GM19099 (cell line): Measurements from ENCODE around the gene NLRX1.

Source experiments
- POLR2A ChIP-seq: IDR thresholded peaks from 3 replicates; pipeline ENCODE4 v1.6.1; 2011; ENCODE audit warnings: low read depth; ENCODE audit not compliant: insufficient read length; ENCODE audit errors: extremely low read depth

NLRX1 gene

DNA sequence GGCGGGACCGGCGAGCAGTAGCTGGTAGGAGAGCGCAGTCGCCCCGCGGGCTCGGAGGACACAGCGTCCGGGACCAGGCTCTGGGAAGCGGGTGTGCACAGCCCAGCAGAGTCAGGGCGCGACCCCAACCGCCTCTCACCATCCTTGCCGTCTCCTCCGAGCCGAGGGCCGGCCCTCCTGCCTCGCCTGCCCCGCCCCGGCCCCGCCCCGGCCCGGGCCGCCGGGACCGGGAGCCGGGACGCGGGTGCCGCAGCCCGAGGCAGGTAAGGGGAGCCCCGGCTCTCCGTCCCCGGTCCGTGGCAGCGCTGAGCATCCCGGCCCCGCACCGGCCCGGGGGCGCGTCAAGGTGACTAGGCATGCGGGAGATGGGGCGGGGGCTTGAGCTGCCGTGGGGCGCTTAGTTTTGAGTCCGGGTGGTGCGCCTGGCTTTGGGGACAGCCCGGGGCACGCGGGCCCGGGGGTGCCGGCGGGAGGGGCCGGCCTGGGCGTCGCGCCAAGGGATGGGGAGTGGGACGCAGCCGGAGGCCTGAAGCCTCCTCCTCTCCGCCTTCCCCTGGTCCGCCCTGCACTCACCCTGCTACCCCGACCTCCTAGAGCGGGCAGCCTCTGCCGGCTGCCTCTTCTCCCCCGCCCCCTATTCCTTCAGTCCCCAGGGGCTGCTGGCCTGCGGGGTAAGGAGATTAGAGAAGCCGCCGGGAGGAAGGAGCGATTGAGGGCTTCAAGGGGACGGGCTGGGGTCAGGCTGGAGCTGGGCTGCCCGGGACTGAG lies 19.3 kb upstream of the NLRX1 start, which contains the start of gene ABCG4:
Gene ABCG4 (plus strand): TSS at position 35 of the 768 bp plus-strand sequence. CDS start 914 bp downstream, outside the sequence.
- TF ChIP-seq POLR2A = no peak

DNA sequence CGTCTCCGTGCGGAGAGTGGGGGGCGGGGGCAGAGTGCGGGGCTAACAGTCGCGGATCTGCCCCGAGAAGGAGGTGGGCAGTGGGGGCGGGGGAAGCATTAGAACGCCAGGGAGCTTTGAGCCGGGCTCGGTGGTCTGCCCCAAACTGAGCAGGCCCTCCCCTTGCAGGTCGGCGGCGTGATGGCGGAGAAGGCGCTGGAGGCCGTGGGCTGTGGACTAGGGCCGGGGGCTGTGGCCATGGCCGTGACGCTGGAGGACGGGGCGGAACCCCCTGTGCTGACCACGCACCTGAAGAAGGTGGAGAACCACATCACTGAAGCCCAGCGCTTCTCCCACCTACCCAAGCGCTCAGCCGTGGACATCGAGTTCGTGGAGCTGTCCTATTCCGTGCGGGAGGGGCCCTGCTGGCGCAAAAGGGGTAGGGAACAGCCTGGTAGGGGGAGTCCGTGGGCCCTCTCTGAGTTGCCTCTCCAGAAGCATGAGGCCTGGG lies 18.7 kb upstream of the NLRX1 start:
- TF ChIP-seq POLR2A = no peak

DNA sequence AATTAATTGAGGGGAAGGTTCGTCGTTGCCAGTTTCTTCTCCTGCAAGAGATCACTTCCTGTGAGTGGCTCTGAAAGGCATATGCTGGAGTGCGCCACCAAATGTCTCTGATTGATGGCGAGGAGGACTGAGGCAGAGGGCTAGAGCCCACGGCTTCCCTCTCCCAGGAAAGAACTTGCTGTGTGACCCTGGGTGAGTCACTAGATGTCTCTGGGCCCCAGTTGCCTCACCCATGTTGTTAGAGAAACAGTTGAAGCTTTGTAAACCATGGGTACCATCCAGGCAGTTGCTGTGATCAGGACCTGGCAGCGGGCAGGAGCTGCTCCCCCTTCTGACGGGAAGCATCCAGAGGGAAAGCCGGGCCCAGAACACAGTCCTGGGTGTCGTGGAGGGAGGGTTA lies 16.5 kb upstream of the NLRX1 start:
- TF ChIP-seq POLR2A = no peak

DNA sequence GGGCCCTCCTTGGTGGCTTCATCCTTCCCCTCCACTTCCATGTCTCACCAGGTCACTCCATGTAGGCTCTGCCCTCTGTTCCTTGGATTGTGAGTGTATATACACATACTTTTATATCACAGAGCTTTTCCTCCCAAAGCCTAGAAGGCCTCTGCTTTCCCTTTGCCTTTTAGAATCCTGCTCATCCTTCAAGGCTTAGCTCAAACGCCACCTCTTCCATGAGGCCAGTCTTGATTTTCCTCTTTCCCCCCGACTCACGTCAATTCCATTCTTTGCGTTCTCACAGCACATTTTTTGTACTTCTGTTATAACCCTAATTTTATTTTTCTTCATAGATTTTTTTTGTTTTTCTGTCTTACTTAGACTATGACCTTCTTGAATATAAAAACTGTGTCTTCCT lies 15.9 kb upstream of the NLRX1 start:
- TF ChIP-seq POLR2A = no peak

DNA sequence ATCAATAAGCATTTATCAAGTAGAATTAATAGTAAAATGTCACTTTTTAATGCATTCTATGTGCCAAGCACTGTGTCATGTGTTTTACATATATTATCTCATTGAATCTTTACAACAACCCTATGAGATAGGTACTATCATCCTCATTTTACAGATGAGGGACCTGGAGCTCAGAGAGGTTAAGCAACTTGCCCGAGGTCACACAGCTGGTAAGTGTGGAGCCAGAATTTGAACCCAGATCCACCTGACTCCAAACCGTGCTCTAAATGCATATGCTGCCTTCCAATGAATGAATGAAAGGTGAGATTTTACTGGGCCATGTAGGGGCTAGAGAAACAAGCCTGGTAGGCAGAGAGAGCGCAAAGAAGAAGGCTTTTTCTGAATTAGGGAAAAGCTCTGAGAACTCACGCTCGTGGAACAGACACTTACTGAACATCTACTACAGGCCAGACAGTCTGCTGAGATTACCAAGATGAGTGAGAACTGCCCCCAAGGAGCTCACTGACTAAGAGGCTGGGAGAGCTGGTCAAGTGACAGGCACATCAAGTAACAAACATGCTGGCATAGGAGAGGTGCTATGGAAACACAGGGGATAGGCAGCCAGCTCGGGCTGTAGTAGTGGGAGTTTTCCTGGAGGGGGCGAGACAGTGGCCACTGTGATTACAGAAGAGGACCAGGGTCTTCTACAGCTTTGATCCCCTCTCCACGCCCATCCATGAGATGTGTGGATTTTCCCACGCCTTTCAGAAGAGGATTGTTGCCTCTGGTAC lies 15.3 kb upstream of the NLRX1 start:
- no peak for TF ChIP-seq POLR2A

DNA sequence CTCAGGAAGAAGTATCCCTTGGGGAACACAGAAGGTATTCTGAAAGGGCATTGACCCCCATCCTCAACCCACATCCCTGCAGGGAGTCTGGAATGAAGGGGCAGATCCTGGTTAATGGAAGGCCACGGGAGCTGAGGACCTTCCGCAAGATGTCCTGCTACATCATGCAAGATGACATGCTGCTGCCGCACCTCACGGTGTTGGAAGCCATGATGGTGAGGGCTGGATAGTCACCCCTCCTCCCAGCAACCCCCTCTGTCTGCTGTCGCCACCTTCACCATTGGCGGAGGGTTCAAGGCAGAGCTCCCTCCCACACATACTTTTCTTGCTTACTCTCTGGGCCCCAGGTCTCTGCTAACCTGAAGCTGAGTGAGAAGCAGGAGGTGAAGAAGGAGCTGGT lies 14.3 kb upstream of the NLRX1 start:
- TF ChIP-seq POLR2A = no peak

DNA sequence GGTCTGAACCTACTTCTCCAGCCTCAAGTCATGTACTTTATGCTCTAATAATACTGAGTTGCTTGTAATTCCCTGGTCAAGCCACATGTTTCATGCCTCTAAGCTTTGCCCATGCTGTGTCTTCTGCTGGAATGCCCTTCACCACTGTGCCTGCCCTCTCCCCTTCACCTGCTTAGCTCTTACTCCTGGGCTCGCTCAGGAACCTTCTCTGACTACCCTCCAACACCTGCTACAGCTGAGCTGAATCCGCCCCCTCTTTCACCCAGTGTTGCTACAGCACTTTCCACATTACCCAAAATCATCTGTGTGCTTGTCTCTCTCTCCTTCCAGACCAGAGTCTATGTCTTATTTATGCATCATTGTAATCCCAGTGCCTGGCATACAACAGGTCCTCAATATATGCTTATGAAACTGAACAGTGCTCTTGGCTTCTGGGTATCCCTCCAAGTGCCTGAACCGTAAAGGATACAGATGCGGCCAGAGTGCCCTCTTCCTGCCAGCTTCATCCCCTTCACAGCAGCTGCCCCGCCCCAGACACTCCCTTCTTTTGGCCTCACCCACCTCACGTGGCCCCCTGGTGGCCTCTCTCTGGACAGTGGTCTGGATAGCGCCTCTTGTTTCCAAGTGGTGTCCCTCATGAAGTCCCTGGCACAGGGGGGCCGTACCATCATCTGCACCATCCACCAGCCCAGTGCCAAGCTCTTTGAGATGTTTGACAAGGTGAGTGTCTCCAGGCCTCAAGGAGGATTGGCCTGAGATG lies 12.6 kb upstream of the NLRX1 start:
- TF ChIP-seq POLR2A = no peak

DNA sequence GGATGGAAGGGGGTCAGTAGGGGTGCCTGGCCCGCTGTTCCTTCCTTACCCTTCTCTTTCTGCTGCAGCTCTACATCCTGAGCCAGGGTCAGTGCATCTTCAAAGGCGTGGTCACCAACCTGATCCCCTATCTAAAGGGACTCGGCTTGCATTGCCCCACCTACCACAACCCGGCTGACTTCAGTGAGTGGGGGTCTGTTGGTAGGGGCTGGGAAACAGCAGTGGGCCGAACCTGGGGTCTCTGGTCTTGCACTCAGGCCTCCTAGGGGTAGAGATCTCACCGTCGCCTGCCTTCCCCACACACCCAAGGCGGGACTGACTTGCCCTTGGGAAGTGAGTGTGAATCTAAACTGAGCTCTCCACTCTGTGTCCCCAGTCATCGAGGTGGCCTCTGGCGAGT lies 12.0 kb upstream of the NLRX1 start:
- TF ChIP-seq POLR2A = no peak

DNA sequence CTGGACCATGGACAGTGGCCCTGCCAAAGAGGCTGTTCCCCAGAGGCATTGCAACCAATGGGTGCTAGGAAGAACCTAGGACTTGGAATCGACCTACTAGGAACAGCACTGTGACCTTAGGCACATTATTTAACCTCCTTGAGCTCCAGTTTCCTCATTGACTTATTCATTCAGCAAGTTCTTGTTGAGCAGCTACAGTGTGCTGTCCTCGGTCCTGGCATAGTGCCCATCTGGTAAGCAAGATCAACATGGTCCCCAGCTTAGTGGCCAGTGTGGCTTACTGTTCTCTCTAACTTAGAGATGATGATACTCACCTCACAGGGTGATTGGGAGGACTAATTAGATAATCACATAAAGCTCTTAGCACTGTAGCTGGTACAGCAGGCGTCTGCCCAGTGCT lies 11.5 kb upstream of the NLRX1 start:
- no peak for TF ChIP-seq POLR2A

DNA sequence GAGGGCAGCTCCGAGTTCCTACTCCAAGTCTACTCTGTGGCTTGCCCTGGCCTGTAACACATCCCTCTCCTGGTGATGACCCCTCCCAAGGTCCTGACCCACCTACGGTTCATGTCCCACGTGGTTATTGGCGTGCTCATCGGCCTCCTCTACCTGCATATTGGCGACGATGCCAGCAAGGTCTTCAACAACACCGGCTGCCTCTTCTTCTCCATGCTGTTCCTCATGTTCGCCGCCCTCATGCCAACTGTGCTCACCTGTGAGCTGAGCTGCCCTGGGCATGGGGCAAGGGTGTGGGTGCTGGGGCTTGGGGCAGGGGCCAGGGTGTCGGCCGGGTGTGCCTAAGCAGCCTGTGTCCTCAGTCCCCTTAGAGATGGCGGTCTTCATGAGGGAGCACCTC lies 10.1 kb upstream of the NLRX1 start:
- no peak for TF ChIP-seq POLR2A

DNA sequence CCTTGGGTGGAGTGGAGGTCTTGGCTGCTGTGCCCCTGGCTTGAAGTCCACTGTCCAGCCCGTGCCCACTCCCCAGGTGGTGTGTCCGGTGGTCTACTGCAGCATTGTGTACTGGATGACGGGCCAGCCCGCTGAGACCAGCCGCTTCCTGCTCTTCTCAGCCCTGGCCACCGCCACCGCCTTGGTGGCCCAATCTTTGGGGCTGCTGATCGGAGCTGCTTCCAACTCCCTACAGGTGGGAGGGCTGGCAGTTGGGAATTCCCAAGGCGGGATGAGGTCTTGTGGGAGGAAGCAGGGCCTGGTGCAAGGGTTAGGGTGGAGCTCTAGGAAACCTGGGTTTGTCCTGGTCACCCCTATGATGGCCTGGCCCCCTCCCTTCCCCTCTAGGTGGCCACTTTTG lies 8.4 kb upstream of the NLRX1 start:
- no peak for TF ChIP-seq POLR2A

DNA sequence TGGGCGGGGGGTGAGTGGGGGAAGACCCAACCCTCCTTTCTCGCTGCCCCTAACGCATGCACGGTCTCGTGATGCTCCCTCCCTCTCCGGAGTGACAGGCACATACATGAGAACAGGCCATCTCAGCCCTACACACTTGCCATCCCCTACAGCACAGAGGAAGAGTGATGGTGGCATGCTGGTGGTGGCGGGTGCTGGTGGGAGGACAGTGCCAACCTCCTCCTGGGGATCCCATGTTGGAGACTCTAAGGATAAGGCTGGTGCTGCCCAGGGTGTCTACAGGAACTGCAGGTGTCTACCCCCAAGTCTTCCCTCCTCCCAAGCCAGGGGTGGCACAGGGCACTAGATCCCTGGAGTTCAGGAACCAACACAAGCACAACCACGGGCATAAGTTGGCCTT lies 6.7 kb upstream of the NLRX1 start:
- no peak for TF ChIP-seq POLR2A

DNA sequence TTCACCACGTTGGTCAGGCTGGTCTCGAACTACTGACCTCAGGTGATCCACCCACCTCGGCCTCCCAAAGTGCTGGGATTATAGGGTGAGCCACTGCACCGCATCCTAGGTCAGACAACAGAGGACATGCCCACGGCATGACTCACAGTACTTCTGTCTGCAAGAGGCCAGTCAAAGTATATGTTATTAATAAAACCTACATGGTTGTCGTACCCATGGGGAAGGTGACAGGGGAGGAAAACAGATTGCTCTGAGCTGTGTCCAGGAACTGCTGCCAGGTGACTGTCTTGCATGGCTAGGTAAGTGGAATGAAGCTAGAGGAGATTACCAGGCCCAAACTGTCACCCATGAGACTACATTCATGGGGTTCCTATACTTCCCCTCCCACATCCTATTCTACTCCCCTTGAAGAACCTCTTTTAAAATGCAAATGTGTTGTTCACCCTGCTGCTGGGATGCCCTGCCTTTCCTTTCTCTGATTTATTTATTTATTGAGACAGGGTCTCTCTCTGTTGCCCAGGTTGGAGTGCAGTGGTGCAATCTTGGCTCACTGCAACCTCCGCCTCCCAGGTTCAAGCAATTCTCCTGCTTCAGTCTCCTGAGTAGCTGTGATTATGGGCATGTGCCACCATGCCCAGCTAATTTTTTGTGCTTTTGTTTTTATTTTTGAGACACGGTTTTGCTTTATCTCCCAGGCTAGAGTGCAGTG lies 2.0 kb upstream of the NLRX1 start:
- TF ChIP-seq POLR2A = no peak

DNA sequence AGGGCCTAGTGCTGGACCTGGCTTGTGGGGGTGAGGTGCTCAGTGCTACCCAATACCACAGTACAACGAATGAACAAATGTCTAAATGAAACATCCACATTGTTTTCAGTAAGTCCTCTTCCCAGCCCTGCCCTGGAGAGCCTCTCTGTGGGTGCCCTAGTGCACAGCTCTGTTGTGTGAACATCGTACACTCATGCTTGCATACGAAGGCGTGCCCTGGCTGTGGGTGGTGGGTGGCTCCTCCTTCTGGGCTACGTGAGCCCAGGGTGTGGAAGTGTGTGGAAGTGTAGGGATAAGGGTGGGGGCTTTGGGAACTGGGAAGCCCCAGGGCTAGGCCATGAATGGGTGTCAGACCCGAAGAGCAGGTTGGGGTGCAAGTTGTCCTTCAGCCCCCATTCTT lies 592 bp upstream of the NLRX1 start:
- TF ChIP-seq POLR2A = no peak

DNA sequence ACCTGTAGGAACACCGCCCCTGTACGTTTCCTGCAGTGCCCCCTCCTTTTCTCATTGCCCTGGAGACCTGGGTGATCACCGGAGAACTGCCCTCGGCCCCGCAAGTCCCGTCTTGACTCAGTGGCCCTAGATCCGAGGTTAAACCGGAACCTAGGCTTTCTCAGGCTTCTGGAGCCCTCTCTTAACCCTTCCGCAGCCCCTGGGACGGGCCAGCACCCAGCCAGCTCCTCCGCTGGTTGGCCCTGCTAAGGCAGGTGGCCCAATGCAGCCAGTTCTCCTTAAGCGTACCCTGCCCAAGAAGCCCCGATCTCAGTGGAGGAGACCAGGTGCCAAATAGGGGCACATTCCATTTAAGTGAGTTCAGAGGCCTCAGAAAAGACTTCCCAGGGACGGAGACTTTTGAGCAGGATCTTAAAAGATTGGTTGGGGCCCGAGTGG lies 776 bp downstream of the NLRX1 start:
- no peak for TF ChIP-seq POLR2A
